ENCODE data around the gene SEMA4C.

Gene SEMA4C

DNA sequence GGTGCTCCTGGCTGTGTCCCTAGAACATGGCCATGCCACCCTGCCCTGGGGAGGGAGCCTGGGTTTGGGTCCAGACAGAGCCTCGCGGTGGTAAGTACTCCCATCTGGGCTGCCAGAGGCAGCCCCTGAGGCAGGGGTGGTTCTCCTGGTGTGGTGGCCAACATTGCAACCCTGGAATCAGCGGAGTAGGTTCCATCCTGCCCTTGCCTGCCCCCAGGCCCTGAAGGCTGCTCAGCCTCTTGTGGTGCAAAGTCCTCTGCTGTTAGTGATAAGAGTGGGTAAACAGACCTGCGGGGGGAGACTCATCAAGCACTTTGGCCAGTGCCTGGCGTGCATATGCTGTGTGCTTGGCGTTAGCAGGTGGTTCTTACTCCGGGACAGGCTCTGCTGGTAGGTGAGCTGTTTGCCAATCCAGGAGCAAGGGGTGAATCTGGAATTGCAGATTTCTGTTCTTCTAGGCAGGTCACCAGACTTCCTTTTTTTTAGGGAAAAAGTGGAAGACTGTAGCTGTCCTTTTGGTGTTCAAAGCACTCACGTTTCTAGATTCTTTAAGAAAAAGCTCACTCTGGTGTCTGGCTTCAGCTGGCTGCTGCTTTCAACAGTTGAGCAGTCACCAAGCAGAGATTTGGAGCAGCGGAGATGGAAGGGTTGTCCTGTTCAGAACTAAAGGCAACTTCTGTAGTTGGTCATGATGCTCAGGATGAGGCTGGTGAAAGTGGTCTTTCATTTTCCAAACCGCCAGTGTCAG lies 50.6 kb downstream of the SEMA4C start:
- H3K27me3 ChIP-seq (ENCODE audit: insufficient read depth, low read length), result peaks cover 10% of the 10 kb centered on the region
- H3K36me3 ChIP-seq (ENCODE audit: insufficient read depth, low read depth, low read length), result peaks cover 31% of the 10 kb centered on the region
- no peak overlapping the region for H3K4me3 ChIP-seq (ENCODE audit: low read length)
- no peak overlapping the region for H3K27ac ChIP-seq (ENCODE audit: low read length)
- no peaks in the 10 kb centered on the region for H3K9me3 ChIP-seq (ENCODE audit: insufficient read depth, low read depth, low read length)
- H3K4me1 ChIP-seq (ENCODE audit: insufficient read depth, low read length), result peaks cover 21% of the 10 kb centered on the region; the same call in 1 of the 2 replicates
- no peak overlapping the region; the same call in 1 of the 2 replicates for H3K9ac ChIP-seq (ENCODE audit: low read depth, low read length)

DNA sequence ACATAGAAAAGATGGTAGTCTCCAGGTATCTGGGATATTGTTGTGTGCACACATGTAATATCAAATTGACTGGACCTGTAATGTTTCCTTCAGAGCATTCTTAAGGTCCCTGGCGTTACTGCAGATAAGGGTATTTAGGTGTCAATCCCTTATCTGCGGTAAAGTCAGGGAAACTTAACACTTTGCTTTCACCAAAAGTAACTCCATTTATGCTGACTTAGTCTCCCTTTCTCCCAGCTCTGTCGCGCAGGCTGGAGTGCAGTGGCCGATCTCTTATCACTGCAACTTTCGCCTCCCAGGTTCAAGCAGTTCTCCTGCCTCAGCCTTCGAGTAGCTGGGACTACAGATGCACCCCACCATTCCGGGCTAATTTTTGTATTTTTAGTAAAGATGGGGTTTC lies 52.0 kb downstream of the SEMA4C start:
- Histone ChIP-seq H3K36me3 (ENCODE audit: insufficient read depth, low read depth, low read length) (peaks cover 19% of the 10 kb centered on the region), H3K27me3 (ENCODE audit: insufficient read depth, low read length) (peaks cover 10% of the 10 kb centered on the region), H3K4me1 (ENCODE audit: insufficient read depth, low read length) (peaks cover 21% of the 10 kb centered on the region; the same call in 1 of the 2 replicates), H3K27ac (ENCODE audit: low read length) (no peak overlapping the region), H3K9ac (ENCODE audit: low read depth, low read length) (peak overlapping the region; percentile 70; the same call in 1 of the 2 replicates), H3K4me3 (ENCODE audit: low read length) (peak overlapping the region; percentile 94), H3K9me3 (ENCODE audit: insufficient read depth, low read depth, low read length) (no peaks in the 10 kb centered on the region)

DNA sequence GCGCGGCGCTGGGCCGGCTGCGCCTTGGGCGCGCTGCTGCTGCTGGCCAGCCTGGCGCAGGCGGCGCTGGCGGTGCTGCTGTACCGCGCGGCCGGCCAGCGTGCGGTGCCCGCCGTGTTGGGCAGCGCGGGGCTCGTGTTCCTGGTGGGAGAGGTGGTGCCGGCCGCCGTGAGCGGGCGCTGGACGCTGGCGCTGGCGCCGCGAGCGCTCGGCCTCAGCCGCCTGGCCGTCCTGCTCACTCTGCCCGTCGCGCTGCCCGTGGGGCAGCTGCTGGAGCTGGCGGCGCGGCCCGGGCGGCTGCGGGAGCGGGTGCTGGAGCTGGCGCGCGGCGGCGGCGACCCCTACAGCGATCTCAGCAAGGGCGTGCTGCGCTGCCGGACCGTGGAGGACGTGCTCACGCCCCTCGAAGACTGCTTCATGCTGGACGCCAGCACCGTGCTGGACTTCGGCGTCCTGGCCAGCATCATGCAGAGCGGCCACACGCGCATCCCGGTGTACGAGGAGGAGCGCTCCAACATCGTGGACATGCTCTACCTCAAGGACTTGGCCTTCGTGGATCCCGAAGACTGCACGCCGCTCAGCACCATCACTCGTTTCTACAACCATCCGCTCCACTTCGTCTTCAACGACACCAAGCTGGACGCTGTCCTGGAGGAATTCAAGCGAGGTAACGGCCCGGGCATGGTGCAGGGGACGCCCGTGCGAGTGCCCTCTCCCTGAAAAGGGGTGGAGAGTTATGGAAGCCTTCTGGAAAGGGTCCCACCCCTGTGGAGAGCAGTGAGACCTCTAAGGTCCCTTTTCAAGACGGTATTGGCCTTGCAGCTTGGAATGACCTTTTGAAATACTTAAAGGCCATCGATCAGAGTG lies 52.8 kb downstream of the SEMA4C start:
- Histone ChIP-seq H3K4me1 (ENCODE audit: insufficient read depth, low read length) (peaks cover 21% of the 10 kb centered on the region; the same call in 1 of the 2 replicates), H3K36me3 (ENCODE audit: insufficient read depth, low read depth, low read length) (peaks cover 13% of the 10 kb centered on the region; the same call in 1 of the 2 replicates), H3K9me3 (ENCODE audit: insufficient read depth, low read depth, low read length) (no peaks in the 10 kb centered on the region), H3K27me3 (ENCODE audit: insufficient read depth, low read length) (peaks cover 10% of the 10 kb centered on the region), H3K27ac (ENCODE audit: low read length) (no peak overlapping the region), H3K4me3 (ENCODE audit: low read length) (peak overlapping the region; percentile 94), H3K9ac (ENCODE audit: low read depth, low read length) (peak overlapping the region; percentile 70; the same call in 1 of the 2 replicates)

DNA sequence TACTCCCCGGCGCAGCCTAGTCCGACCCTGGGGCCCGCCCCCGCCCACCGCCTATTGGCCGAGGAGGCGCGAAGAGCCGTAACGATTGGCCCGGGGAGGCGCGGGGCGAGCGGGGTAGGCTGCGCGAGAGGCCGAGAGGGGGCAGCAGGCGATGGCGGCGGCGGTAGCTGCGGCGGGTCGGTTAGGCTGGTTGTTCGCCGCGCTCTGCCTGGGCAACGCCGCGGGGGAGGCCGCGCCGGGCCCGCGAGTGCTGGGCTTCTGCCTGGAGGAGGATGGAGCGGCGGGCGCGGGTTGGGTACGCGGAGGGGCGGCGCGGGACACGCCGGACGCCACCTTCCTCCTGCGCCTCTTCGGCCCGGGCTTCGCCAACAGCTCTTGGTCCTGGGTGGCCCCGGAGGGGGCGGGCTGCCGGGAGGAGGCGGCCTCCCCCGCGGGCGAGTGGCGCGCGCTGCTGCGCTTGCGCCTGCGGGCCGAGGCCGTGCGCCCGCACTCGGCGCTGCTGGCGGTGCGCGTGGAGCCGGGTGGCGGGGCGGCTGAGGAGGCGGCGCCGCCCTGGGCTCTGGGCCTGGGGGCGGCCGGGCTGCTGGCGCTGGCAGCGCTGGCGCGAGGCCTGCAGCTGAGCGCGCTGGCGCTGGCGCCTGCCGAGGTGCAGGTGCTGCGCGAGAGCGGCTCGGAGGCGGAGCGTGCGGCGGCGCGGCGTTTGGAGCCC lies 53.6 kb downstream of the SEMA4C start, which contains the start of gene CNNM3:
Gene CNNM3, plus strand, starts transcription at position 142 of the 709 bp plus-strand sequence. Its CDS starts 10 bp downstream, at position 152.
- H3K27me3 ChIP-seq (ENCODE audit: insufficient read depth, low read length), result peaks cover 10% of the 10 kb centered on the region
- H3K27ac ChIP-seq (ENCODE audit: low read length), result no peak within 1 kb of the TSS
- H3K4me3 ChIP-seq (ENCODE audit: low read length), result peak within 1 kb of the TSS; percentile 94
- peak within 1 kb of the TSS; percentile 80; the same call in 1 of the 2 replicates for H3K9ac ChIP-seq (ENCODE audit: low read depth, low read length)
- H3K9me3 ChIP-seq (ENCODE audit: insufficient read depth, low read depth, low read length), result no peaks in the 10 kb centered on the region
- H3K4me1 ChIP-seq (ENCODE audit: insufficient read depth, low read length), result peaks cover 21% of the 10 kb centered on the region; the same call in 1 of the 2 replicates
- H3K36me3 ChIP-seq (ENCODE audit: insufficient read depth, low read depth, low read length), result peaks cover 13% of the 10 kb centered on the region; the same call in 1 of the 2 replicates

DNA sequence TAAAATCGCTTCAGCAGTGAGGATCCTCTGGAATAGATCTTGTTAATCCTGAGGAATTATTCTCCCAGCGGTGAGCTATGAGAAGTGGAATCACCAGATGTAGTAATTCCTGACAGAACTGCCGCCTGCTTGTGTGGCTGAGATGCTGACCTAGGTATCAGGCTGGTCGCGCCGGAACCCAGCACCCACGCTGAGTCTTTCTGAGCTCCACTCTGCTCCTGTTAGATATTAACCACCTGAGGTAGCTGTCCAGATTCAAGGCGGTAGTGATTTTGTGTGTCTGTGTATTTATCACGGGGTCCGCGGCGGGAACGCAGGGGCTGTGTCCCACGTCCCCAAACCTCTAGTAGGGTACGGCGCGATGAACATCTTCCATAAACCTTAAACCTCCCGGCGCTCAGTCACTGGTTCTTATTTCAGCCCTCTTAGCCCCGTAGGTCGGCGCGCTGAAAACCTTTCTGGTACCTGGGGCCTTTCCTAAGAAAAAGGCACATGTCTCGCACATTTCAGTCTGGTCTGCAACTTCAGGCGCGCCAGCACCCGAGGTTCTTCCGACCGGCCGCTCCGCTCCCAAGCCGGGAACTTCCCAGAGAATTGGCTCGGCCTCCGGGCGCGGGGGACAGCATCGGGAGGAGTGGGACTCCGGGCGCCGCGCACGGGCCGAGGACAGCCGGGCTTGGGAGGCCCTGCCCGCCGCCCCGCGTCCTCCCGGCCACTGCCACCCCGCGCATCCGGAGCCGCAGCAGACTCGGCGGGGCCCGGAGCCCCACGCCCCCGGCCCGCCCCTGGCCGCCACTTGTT lies 54.4 kb downstream of the SEMA4C start:
- Histone ChIP-seq H3K4me1 (ENCODE audit: insufficient read depth, low read length) (peaks cover 21% of the 10 kb centered on the region; the same call in 1 of the 2 replicates), H3K9ac (ENCODE audit: low read depth, low read length) (peak overlapping the region; percentile 80; the same call in 1 of the 2 replicates), H3K4me3 (ENCODE audit: low read length) (peak overlapping the region; percentile 92), H3K27ac (ENCODE audit: low read length) (no peak overlapping the region), H3K27me3 (ENCODE audit: insufficient read depth, low read length) (peaks cover 10% of the 10 kb centered on the region), H3K36me3 (ENCODE audit: insufficient read depth, low read depth, low read length) (peaks cover 13% of the 10 kb centered on the region; the same call in 1 of the 2 replicates), H3K9me3 (ENCODE audit: insufficient read depth, low read depth, low read length) (no peaks in the 10 kb centered on the region)

DNA sequence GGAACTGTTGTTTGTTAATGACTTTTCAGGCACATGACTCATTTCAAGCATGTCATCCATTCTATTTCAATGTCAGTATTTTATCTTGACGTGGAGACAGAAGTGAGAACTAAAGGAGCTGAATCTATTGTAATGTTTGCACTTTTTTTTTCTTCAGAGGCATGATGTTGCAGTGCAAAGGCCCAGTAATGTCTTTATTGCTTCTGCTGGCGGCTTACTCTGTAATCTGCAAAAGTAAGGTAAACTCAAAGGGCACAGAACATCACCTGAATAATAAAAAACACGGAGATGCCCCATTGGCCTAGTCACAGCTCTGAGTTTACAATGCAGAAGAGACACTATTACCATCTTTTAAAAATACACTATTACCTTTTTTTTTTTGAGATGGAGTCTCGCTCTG lies 56.2 kb downstream of the SEMA4C start:
- Histone ChIP-seq H3K27me3 (ENCODE audit: insufficient read depth, low read length) (peaks cover 10% of the 10 kb centered on the region), H3K9me3 (ENCODE audit: insufficient read depth, low read depth, low read length) (no peaks in the 10 kb centered on the region), H3K4me1 (ENCODE audit: insufficient read depth, low read length) (peaks cover 12% of the 10 kb centered on the region; the same call in 1 of the 2 replicates)

DNA sequence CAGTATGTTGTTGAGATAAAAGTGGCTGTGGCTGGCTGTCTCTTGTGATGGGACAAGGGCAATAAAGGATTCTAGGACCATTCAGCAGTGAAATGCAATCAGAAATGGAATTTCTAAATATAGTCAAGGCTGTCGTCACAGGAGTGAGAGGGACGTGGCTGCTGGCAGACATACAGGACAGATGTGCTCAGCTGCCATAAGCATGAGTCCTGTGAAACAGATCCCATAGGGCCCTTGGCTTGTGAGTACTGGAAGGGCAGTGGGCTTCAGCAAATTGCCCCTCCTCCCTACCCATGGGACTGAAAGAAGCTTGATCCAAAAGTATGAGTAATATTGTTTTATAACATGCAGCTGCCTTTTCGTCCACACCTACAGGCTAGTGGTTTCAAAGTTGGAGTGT lies 58.0 kb downstream of the SEMA4C start:
- no peak overlapping the region for H3K9ac ChIP-seq (ENCODE audit: low read depth, low read length)
- 0 out of 2 replicates have a peak, but pooled peaks cover 3% of the 10 kb centered on the region for H3K4me1 ChIP-seq (ENCODE audit: insufficient read depth, low read length)
- H3K9me3 ChIP-seq (ENCODE audit: insufficient read depth, low read depth, low read length), result no peaks in the 10 kb centered on the region
- no peak overlapping the region for H3K27ac ChIP-seq (ENCODE audit: low read length)
- H3K36me3 ChIP-seq (ENCODE audit: insufficient read depth, low read depth, low read length), result no peaks in the 10 kb centered on the region
- no peak overlapping the region for H3K4me3 ChIP-seq (ENCODE audit: low read length)
- no peaks in the 10 kb centered on the region for H3K27me3 ChIP-seq (ENCODE audit: insufficient read depth, low read length)

More for the DNA sequence above, 56.2 kb downstream of the SEMA4C start:
- H3K9ac ChIP-seq (ENCODE audit: low read depth, low read length), result no peak overlapping the region
- H3K27ac ChIP-seq (ENCODE audit: low read length), result no peak overlapping the region
- peaks cover 4% of the 10 kb centered on the region; the same call in 1 of the 2 replicates for H3K36me3 ChIP-seq (ENCODE audit: insufficient read depth, low read depth, low read length)
- no peak overlapping the region for H3K4me3 ChIP-seq (ENCODE audit: low read length)

DNA sequence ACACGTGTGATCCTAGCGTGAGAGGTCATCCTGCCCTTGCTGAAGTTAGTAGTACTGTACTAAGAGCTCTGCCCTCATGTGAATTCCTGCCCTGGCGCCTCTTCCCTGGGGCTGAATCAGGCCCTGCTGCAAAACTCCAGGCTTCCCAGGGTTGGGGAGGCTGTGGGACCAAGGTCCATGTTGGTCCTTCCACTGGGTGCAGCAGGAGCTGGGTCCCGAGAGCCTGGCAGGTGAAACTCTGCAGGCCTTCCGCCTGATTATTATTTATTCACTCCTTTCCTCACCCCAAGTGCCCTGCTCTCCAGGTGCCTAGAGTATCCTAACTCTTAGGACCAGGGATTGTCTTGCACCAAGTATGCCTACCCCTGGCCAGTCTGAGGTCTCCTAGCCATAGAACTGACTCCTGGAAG lies 59.1 kb downstream of the SEMA4C start:
- Histone ChIP-seq H3K27ac (ENCODE audit: low read length) (no peak overlapping the region), H3K4me1 (ENCODE audit: insufficient read depth, low read length) (0 out of 2 replicates have a peak, but pooled peaks cover 3% of the 10 kb centered on the region), H3K9ac (ENCODE audit: low read depth, low read length) (no peak overlapping the region), H3K9me3 (ENCODE audit: insufficient read depth, low read depth, low read length) (no peaks in the 10 kb centered on the region), H3K36me3 (ENCODE audit: insufficient read depth, low read depth, low read length) (no peaks in the 10 kb centered on the region), H3K4me3 (ENCODE audit: low read length) (no peak overlapping the region), H3K27me3 (ENCODE audit: insufficient read depth, low read length) (no peaks in the 10 kb centered on the region)

DNA sequence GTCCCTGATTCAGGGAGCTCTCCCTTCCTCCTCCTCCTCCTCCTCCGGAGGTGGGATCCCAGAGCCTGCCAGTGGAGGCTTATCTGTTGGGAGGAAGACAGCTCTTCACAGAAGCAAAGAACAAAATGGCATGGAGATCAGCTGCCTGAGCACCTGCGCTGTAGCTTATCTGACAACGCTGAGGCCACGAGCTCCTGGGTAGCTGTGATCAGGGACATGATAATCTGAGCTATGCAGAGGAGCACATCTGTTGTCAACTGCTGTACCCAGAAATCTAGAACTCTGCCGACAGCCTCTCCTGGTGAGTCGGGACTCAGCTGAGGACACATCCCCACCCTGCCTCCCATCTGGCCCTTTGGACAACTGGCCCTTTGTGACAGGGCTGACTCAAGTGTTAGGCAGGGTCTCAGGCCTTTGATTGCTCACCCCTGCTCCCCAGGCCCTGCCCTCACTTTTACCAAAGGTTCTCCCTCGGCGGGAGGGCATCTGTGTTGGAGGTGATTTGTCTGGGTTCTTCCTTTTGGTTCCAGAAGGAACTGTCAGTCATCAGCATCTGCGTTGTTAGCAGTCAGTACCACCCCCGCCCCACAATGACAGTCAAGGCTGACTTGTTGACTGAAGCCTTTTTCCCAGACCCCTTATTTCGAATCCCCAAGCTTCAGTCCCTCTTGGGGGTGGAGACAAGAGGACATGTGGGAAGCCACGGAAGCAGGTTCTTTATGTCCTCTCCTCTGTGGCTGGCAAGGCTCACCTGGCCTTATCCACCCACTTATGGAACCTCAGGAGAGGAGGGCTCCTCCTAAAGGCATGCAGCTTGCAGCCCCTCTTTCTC lies 59.7 kb downstream of the SEMA4C start:
- H3K9me3 ChIP-seq (ENCODE audit: insufficient read depth, low read depth, low read length), result no peaks in the 10 kb centered on the region
- H3K36me3 ChIP-seq (ENCODE audit: insufficient read depth, low read depth, low read length), result no peaks in the 10 kb centered on the region
- H3K4me3 ChIP-seq (ENCODE audit: low read length), result no peak overlapping the region
- no peaks in the 10 kb centered on the region for H3K27me3 ChIP-seq (ENCODE audit: insufficient read depth, low read length)
- H3K9ac ChIP-seq (ENCODE audit: low read depth, low read length), result no peak overlapping the region
- H3K4me1 ChIP-seq (ENCODE audit: insufficient read depth, low read length), result 0 out of 2 replicates have a peak, but pooled peaks cover 2% of the 10 kb centered on the region
- H3K27ac ChIP-seq (ENCODE audit: low read length), result no peak overlapping the region
